HL-60 (cell line): Measurements from ENCODE around the gene ZNF319.

ENCODE experiments used
- DNase-seq, 2 experiments: peaks; one replicate each; pipeline ENCODE4 v3.0.0-alpha.2; 2010 to 2020; ENCODE audit warnings: low read depth in 1 of 2, low spot score in 1 of 2
- H3K27ac ChIP-seq: fragments of 250-450 bp; sonication (Bioruptor Pico); replicated peaks from 2 replicates; pipeline ENCODE4 v1.5.1; 2020; ENCODE audit warnings: mild to moderate bottlenecking, moderate library complexity
- H3K27me3 ChIP-seq: fragments of 250-450 bp; sonication (Bioruptor Pico); 2 replicates; pipeline ENCODE4 v1.5.1; 2021; ENCODE audit warnings: mild to moderate bottlenecking, moderate library complexity; ENCODE audit not compliant: insufficient read depth, poor library complexity, severe bottlenecking
- H3K4me3 ChIP-seq: replicated peaks from 2 replicates; pipeline ENCODE4 v1.5.1; 2011; ENCODE audit warnings: mild to moderate bottlenecking, control low read depth, low read length; ENCODE audit not compliant: insufficient read depth
- GABPA ChIP-seq: IDR thresholded peaks from 2 replicates; pipeline ENCODE4 v1.6.1; 2012; ENCODE audit warnings: low read depth
- POLR2AphosphoS5 ChIP-seq: IDR thresholded peaks from 2 replicates; pipeline ENCODE4 v1.6.1; 2012; ENCODE audit warnings: low read depth
- REST ChIP-seq: IDR thresholded peaks from 2 replicates; pipeline ENCODE4 v1.6.1; 2012; ENCODE audit warnings: low read depth; ENCODE audit not compliant: insufficient replicate concordance
- SPI1 ChIP-seq: IDR thresholded peaks from 2 replicates; pipeline ENCODE4 v1.6.1; 2012; ENCODE audit warnings: low read depth, mild to moderate bottlenecking, borderline replicate concordance
- TF ChIP-seq, protein P1 (sequence below): IDR thresholded peaks from one replicate; pipeline ENCODE4 v1.5.1; 2011; ENCODE audit warnings: low read length, control low read depth, inconsistent platforms; ENCODE audit not compliant: insufficient read depth

Gene ZNF319

GRCh38 chr16:58047557-58048348 lies 47.3 kb upstream of the ZNF319 start:
- H3K27me3 ChIP-seq = no peaks in the 10 kb centered on the region
- no peak overlapping the region for H3K27ac ChIP-seq
- TF ChIP-seq SPI1 (no peak), POLR2AphosphoS5 (no peak), REST (no peak), GABPA (no peak)
- TF ChIP-seq, protein P1, sequence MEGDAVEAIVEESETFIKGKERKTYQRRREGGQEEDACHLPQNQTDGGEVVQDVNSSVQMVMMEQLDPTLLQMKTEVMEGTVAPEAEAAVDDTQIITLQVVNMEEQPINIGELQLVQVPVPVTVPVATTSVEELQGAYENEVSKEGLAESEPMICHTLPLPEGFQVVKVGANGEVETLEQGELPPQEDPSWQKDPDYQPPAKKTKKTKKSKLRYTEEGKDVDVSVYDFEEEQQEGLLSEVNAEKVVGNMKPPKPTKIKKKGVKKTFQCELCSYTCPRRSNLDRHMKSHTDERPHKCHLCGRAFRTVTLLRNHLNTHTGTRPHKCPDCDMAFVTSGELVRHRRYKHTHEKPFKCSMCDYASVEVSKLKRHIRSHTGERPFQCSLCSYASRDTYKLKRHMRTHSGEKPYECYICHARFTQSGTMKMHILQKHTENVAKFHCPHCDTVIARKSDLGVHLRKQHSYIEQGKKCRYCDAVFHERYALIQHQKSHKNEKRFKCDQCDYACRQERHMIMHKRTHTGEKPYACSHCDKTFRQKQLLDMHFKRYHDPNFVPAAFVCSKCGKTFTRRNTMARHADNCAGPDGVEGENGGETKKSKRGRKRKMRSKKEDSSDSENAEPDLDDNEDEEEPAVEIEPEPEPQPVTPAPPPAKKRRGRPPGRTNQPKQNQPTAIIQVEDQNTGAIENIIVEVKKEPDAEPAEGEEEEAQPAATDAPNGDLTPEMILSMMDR = no peak
- no peak overlapping the region for H3K4me3 ChIP-seq
- no peak for DNase-seq

DNA sequence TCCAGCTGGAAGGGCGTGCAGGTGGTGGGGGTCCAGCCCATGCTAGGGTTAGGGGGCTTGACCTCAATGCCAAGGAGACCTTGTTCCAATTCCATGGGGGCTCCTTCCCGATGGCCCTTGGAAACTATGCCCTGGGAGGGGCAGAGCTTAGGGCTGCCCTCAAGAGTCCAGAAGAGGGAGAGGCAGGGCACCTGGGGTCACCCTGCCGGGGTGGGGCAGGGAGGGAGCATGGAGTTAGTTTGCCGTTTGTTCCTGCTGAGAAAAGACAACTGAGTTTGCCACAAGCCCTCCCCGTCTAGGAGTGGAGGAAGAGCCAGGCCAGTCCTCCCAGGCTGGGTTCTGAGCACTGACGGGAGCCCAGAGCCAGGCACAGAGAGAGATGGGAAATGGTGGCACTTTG lies 46.5 kb upstream of the ZNF319 start:
- H3K27ac ChIP-seq = no peak overlapping the region
- DNase-seq = no peak
- TF ChIP-seq POLR2AphosphoS5 (no peak), GABPA (no peak), SPI1 (no peak), REST (no peak)
- TF ChIP-seq, protein P1 = no peak

DNA sequence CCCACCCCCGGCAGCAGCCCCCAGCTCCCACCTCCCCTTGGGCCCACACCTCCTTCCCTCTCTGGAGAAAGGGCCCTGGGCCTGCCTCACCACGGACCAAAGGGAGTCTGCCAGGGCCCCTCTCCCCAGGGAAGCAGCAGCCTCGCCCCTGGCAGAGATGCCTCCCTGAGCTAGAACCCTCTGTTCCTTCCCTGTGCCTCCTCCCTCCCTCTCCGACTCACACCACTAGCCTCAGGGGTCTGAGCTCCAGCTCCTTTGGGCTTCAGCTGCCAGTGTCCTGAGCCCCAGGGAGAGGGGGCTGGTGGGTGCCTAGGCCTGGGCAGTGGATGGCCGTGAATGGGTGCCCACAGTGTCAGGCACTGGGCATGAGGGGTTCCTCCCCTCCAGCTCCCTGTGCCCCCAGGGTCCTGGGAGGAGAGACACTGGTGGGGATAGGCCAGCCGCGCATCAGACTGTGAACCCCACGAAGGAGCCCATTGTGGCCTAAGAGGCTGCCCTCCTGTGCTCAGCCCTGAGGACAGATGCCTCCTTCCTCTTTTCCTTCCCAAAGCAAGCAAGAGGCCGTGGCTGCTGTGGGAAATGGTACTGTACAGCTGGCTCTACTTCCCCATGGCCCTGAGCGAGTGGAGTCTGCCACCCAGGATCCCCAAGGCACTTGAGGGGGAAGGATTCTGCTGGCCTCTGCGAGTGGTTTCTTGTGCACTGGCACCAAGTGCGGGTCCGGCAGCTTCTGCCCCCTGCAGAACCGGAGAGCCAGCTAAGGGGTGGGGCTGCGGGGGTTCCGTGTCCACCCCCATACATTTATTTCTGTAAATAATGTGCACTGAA lies 45.8 kb upstream of the ZNF319 start:
- H3K4me3 ChIP-seq = no peak overlapping the region
- TF ChIP-seq SPI1 (peak; percentile 75; the same call in 1 of the 2 replicates), REST (no peak)
- DNase-seq = peak in 1 of 2 experiments; percentile 85
- no peaks in the 10 kb centered on the region for H3K27me3 ChIP-seq
- H3K27ac ChIP-seq = no peak overlapping the region

More for the DNA sequence above, 46.5 kb upstream of the ZNF319 start:
- H3K27me3 ChIP-seq = no peaks in the 10 kb centered on the region
- H3K4me3 ChIP-seq = no peak overlapping the region
